Transverse colon (tissue), 4 donors: ENCODE measurements around the gene ANO3. TPM values are rescaled to one million over a fixed set of nuclear protein-coding genes. Genes with fewer than 3 reads are reported as not detected.
"Not testable (repeated sequence)": the region's sequence is repeated elsewhere in the genome, so short reads cannot be mapped to it uniquely, and the experiment has no call there.

ENCODE experiments used
- DNase-seq: peaks from one replicate; pipeline ENCODE4 v3.0.0-alpha.2; 2019
- H3K27ac ChIP-seq, 4 donors: fragments of 200-600 bp; sonication (generic); 2 replicates each; pipeline ENCODE4 v1.5.1; 2016 to 2018; ENCODE audit warnings: inconsistent platforms in 4 of 4
- H3K27me3 ChIP-seq: fragments of 200-600 bp; sonication (generic); 2 replicates; pipeline ENCODE4 v1.5.1; 2017; ENCODE audit warnings: inconsistent platforms
- H3K36me3 ChIP-seq, 4 donors: fragments of 200-600 bp; sonication (generic); 2 replicates each; pipeline ENCODE4 v1.5.1; 2017 to 2019; ENCODE audit warnings: inconsistent platforms in 4 of 4
- H3K4me1 ChIP-seq, 4 donors: fragments of 200-600 bp; sonication (generic); 2 replicates each; pipeline ENCODE4 v1.5.1; 2017 to 2020; ENCODE audit warnings: inconsistent platforms in 4 of 4
- H3K4me3 ChIP-seq, 4 donors: fragments of 200-600 bp; sonication (generic); 1 replicate in 1 of 4; 2 replicates in 3 of 4; pipeline versions ENCODE4 v1.5.1 to v1.6.1; 2017 to 2019; ENCODE audit warnings: inconsistent platforms in 4 of 4
- H3K9me3 ChIP-seq, 2 donors: fragments of 200-600 bp; sonication (generic); 2 replicates each; pipeline ENCODE4 v1.5.1; 2017 to 2019; ENCODE audit warnings: inconsistent platforms in 2 of 2
- CTCF ChIP-seq, 5 experiments: fragments of 200-600 bp in 3 of 5; fragments of 450-650 bp in 2 of 5; sonication (generic) in 3 of 5; IDR thresholded peaks; 1 replicate in 2 of 5; 2 replicates in 3 of 5; pipeline ENCODE4 v1.5.1; 2016 to 2017; ENCODE audit warnings: antibody characterized with exemption in 5 of 5, inconsistent platforms in 3 of 5, mild to moderate bottlenecking in 2 of 5, moderate library complexity in 1 of 5
- EP300 ChIP-seq: sonication (generic); formaldehyde crosslinking; IDR thresholded peaks from one replicate; pipeline ENCODE4 v1.6.1; 2017; ENCODE audit warnings: antibody characterized with exemption, low read depth
- POLR2A ChIP-seq: fragments of 450-650 bp; IDR thresholded peaks from one replicate; pipeline ENCODE4 v1.6.1; 2016; ENCODE audit warnings: antibody characterized with exemption, mild to moderate bottlenecking, moderate library complexity
- POLR2AphosphoS5 ChIP-seq, 3 donors: sonication (generic); formaldehyde crosslinking; IDR thresholded peaks; one replicate each; pipeline ENCODE4 v1.6.1; 2016; ENCODE audit warnings: antibody characterized with exemption in 3 of 3
- WGBS, 2 donors: methylation state at CpG; one replicate each; pipeline ENCODE4 v1.1.5; 2018; ENCODE audit warnings: low coverage in 1 of 2; 5-methylcytosine and 5-hydroxymethylcytosine counted together
- in situ Hi-C, 4 donors: fragments of 200-750 bp; cut with MboI; loops; one replicate each; pipeline versions ENCODE4 v1.15.0 to v1.15.1; 2017; ENCODE audit warnings: low sequenced_read_pairs in 3 of 4, low pct_ligation_motif_present in 1 of 4, low pct_unique_long_range_greater_than_20kb in 1 of 4
- intact Hi-C: fragments of 100-400 bp; cut with DNase I; formaldehyde crosslinking; loops from one replicate; pipeline ENCODE4 v1.15.1; 2023; ENCODE audit warnings: low total_unique reads
- total RNA-seq, 4 donors: library from RNA; depleted of rRNA; stranded (reverse); fragments of >200 nt; gene quantifications; one replicate each; pipeline ENCODE4 v1.1.0, GENCODE V29; 2016

ANO3 gene
- total RNA-seq, 4 donors from 2014 or later: 0.16 to 0.55 TPM; not detected in 2

- Histone ChIP-seq H3K9me3 (no peaks in the 10 kb centered on the region), H3K4me3 (no peak overlapping the region), H3K36me3 (no peaks in the 10 kb centered on the region), H3K27me3 (no peaks in the 10 kb centered on the region), H3K27ac (no peak overlapping the region), H3K4me1 (no peaks in the 10 kb centered on the region)
- WGBS, 2 donors: 32% methylated on average over 2 of the region's 2 CpGs; no CpG with 5 or more reads in 1 of the 2 donors
- intact Hi-C loops (no loop called here), in situ Hi-C loops (loop anchor here in 1 of 4 donors (25.0 kb wide), 1 partner anchor 345 kb away; no protein-coding TSS in a partner anchor)
- no peak for DNase-seq
- TF ChIP-seq POLR2AphosphoS5 (IDR thresholded peaks at IDR 0.05): no peak
- TF ChIP-seq EP300: no peak
- no peak for TF ChIP-seq CTCF (IDR thresholded peaks at IDR 0.05)
- no peak for TF ChIP-seq POLR2A
Observed at GRCh38 chr11:26632691-26633159, 300.8 kb downstream of the ANO3 start.

GRCh38 chr11:26643314-26643713, 311.4 kb downstream of the ANO3 start:
- intact Hi-C loops, H3K36me3 ChIP-seq, DNase-seq, H3K4me3 ChIP-seq, H3K27ac ChIP-seq, H3K9me3 ChIP-seq, H3K27me3 ChIP-seq, H3K4me1 ChIP-seq: not testable (repeated sequence)
- 89 to 100% methylated on average over 2 to 10 of the region's 10 CpGs for whole genome bisulfite sequencing, 2 donors
- in situ Hi-C loops: loop anchor here in 1 of 4 donors (25.0 kb wide), 1 partner anchor 356 kb away; no protein-coding TSS in a partner anchor

- no peak overlapping the region for H3K27ac ChIP-seq
- in situ Hi-C loops (loop anchor here in 3 of 4 donors (25.0 kb wide), 2 partner anchors 338 to 363 kb away; no protein-coding TSS in a partner anchor), intact Hi-C loops (no loop called here)
- H3K4me1 ChIP-seq: no peaks in the 10 kb centered on the region
- no peaks in the 10 kb centered on the region for H3K27me3 ChIP-seq
- peak; percentile 61 for DNase-seq
- WGBS, 2 donors: 35 to 87% methylated on average over 2 to 8 of the region's 8 CpGs
- H3K9me3 ChIP-seq: no peaks in the 10 kb centered on the region
- TF ChIP-seq CTCF (IDR thresholded peaks at IDR 0.05): peak; percentile 51 to 67 (median 65)
- no peak for TF ChIP-seq POLR2A
- no peak for TF ChIP-seq EP300
- no peaks in the 10 kb centered on the region for H3K36me3 ChIP-seq
- H3K4me3 ChIP-seq: no peak overlapping the region
Observed at GRCh38 chr11:26649884-26650283, 318.0 kb downstream of the ANO3 start.

- Histone ChIP-seq H3K4me3 (no peak overlapping the region), H3K36me3 (no peaks in the 10 kb centered on the region), H3K27ac (no peak overlapping the region), H3K9me3 (no peaks in the 10 kb centered on the region), H3K4me1 (no peaks in the 10 kb centered on the region), H3K27me3 (no peaks in the 10 kb centered on the region)
- in situ Hi-C loops (loop anchor here in 2 of 4 donors (25.0 kb wide), 2 partner anchors 340 to 365 kb away; no protein-coding TSS in a partner anchor), intact Hi-C loops (no loop called here)
- no peak for DNase-seq
- WGBS, 2 donors: 63 to 70% methylated on average over 4 to 6 of the region's 6 CpGs
- TF ChIP-seq POLR2A (no peak), EP300 (no peak), CTCF (IDR thresholded peaks at IDR 0.05) (no peak)
Observed at GRCh38 chr11:26651916-26652315, 320.0 kb downstream of the ANO3 start.

GRCh38 chr11:26655287-26655686, 323.4 kb downstream of the ANO3 start:
- no peak overlapping the region for H3K4me3 ChIP-seq
- H3K9me3 ChIP-seq: no peaks in the 10 kb centered on the region
- TF ChIP-seq POLR2A: no peak
- no peak for TF ChIP-seq CTCF (IDR thresholded peaks at IDR 0.05)
- TF ChIP-seq POLR2AphosphoS5 (IDR thresholded peaks at IDR 0.05): no peak
- TF ChIP-seq EP300: no peak
- DNase-seq: no peak
- intact Hi-C loops (no loop called here), in situ Hi-C loops (loop anchor here in 2 of 4 donors (25.0 kb wide), 2 partner anchors 343 to 368 kb away; no protein-coding TSS in a partner anchor)
- H3K36me3 ChIP-seq: no peaks in the 10 kb centered on the region
- WGBS, 2 donors: 86 to 89% methylated on average over 2 of the region's 2 CpGs
- no peaks in the 10 kb centered on the region for H3K27me3 ChIP-seq
- no peak overlapping the region for H3K27ac ChIP-seq
- no peaks in the 10 kb centered on the region for H3K4me1 ChIP-seq
